ENCODE results near the gene EPHB1.

DNA sequence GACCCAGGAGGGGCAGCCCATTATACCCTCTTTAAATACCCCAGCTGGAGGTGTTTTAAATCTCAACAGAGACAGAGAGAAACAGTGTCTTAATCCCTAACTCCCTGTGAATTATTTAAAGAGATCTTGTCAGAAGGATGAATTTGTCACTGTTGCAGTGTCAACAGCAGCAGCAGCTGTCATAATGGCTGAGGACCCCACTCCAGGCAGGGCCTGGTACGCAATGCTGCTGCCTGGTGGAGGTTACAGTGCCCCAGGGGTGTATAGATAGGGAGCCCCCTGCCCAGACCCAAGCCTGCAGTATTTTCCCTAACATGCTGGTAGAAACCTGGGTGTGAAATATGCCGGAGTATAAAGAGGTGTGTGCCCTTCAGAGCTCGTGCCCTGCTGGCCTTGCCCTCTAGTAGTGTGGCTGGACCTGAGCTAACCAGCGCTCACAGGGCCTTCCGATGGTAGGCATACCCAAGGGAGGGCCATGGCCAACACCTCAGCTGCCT lies 143.0 kb downstream of the EPHB1 start:
- no peak for TF ChIP-seq EZH2 (IDR thresholded peaks at IDR 0.05; ENCODE audit: borderline replicate concordance, low read length)
- TF ChIP-seq, protein P1, sequence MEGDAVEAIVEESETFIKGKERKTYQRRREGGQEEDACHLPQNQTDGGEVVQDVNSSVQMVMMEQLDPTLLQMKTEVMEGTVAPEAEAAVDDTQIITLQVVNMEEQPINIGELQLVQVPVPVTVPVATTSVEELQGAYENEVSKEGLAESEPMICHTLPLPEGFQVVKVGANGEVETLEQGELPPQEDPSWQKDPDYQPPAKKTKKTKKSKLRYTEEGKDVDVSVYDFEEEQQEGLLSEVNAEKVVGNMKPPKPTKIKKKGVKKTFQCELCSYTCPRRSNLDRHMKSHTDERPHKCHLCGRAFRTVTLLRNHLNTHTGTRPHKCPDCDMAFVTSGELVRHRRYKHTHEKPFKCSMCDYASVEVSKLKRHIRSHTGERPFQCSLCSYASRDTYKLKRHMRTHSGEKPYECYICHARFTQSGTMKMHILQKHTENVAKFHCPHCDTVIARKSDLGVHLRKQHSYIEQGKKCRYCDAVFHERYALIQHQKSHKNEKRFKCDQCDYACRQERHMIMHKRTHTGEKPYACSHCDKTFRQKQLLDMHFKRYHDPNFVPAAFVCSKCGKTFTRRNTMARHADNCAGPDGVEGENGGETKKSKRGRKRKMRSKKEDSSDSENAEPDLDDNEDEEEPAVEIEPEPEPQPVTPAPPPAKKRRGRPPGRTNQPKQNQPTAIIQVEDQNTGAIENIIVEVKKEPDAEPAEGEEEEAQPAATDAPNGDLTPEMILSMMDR (IDR thresholded peaks at IDR 0.05; ENCODE audit: low read length), result no peak
